Measurements from ENCODE around the gene GRHPR. TPM values are rescaled to one million over a fixed set of nuclear protein-coding genes. Genes with fewer than 3 reads are reported as not detected.

The GRHPR gene
- total and polyA plus RNA-seq, 5 experiments from 2014 or later, result 55.0 to 89.3 (median 71.5) TPM

DNA sequence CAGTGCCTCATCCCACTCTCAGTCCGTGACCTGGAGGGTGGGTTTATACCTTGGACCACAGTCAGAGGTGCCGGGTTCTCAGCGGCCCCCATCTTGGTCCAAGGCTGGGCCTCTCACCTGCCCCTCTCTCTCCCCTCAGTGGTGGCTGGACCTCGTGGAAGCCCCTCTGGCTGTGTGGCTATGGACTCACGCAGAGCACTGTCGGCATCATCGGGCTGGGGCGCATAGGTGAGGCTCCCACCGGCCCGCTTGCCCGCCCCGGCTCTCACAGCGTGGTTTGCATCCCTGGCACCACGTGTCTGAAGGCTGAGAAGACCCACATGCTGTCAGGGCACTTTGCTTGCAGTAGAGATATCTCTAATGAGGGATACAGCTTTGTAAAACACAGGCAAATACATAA, 5.8 kb downstream of the GRHPR start:
- peak overlapping the region in 2 of 10 donors; percentile 19 to 29 for H3K27ac Mint-ChIP-seq
- H3K4me3 Mint-ChIP-seq, result peak overlapping the region in 1 of 10 donors; percentile 14
- POLR2A ChIA-PET, result no interaction called here
- H3K36me3 Mint-ChIP-seq, result peaks cover 0 to 36% (median 0%) of the 10 kb centered on the region in 3 donors
- DNase-seq (no peak), ATAC-seq (no peak)
- peaks cover 2 to 25% (median 14%) of the 10 kb centered on the region in 4 donors for H3K4me1 Mint-ChIP-seq
- H3K27me3 Mint-ChIP-seq, result no peaks in the 10 kb centered on the region
- no peaks in the 10 kb centered on the region for H3K9me3 Mint-ChIP-seq

DNA sequence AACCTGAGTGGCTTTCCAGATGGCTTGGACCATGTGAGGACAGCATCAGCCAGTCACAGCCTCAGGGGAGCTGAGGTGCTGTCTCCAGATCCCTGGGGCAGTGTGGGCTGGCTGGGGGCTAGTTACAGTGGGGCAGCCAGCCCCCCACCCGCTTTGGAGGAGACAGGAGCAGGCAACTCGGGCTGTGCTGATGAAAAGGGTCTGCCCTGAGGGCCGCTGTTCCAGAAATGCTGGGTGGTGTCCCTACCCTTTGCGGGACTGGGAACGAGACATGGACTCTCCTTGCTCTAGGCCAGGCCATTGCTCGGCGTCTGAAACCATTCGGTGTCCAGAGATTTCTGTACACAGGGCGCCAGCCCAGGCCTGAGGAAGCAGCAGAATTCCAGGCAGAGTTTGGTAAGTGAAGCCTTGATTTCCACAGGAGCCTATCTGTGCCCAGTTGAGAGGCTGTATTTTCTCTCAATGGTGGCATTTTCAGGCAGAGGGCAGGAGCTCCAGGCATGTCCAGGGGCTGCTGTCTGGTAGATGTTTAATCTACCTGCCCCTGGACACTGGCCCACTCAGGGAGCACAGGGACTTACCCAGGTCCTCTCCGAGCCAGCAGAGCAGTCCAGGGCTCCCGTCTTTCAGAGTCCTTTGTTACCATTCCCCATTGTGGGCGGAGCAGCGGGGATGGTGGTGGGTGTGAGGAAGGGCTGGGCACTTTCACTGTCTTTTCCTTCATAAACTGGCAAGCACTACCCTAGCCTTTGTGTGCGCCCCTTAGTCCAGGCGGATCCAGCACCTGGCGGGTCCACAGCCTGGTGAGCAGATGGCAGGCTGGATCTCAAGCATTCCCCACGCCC, 7.2 kb downstream of the GRHPR start:
- no peak overlapping the region for H3K4me3 Mint-ChIP-seq
- no peak for DNase-seq
- peaks cover 0 to 17% (median 5%) of the 10 kb centered on the region in 4 donors for H3K4me1 Mint-ChIP-seq
- H3K36me3 Mint-ChIP-seq, result peaks cover 0 to 43% (median 1%) of the 10 kb centered on the region in 3 donors
- H3K27me3 Mint-ChIP-seq, result no peaks in the 10 kb centered on the region
- no peak for ATAC-seq
- POLR2A ChIA-PET, result no interaction called here
- peak overlapping the region in 1 of 10 donors; percentile 48 for H3K27ac Mint-ChIP-seq
- no peaks in the 10 kb centered on the region for H3K9me3 Mint-ChIP-seq

DNA sequence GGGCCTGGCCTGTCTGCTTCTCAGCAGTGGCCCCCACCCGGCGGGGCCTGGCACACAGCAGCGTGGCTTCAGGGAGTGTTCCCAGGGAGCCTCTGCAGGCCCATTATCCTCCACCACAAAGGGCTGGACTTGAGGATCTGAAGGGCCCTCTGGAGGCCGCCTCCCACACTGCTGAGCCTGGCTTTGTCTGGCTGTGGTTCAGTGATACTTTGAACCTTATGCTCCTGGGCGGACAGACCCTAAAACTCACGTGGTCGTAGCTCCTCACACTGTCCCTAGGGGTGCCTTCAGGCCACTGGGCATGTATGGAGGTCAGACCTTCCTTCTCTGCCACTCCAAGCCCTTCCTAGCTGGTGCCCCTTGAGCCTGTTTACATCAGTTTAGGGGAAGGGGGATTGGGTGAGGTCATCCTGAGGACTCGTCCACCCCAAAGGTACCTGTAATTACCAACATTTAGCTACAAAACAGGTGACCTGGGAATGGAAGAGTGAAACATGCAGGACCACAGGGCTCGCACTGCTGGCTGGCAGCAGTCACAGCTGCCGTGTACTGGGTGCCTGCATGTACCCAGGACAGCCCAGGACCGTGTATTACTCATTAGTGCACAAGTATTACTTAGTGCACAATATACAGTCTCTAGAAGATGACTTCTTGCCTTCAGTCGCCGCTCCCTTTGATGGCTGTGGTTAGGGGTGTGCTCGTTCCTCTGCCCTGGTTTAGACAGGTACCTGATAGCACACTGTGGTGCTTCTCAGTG, 8.5 kb downstream of the GRHPR start:
- peaks cover 0 to 17% (median 2%) of the 10 kb centered on the region in 4 donors for H3K4me1 Mint-ChIP-seq
- DNase-seq (no peak), ATAC-seq (no peak)
- H3K27me3 Mint-ChIP-seq, result no peaks in the 10 kb centered on the region
- POLR2A ChIA-PET, result interaction anchor here (1.3 kb wide), 1 partner anchor 34 kb away, joined by 3 read pairs; the partner anchor contains the start of gene ZBTB5
- H3K4me3 Mint-ChIP-seq, result no peak overlapping the region
- H3K36me3 Mint-ChIP-seq, result peaks cover 0 to 48% (median 2%) of the 10 kb centered on the region in 3 donors
- peak overlapping the region in 4 of 10 donors; percentile 12 to 89 (median 26) for H3K27ac Mint-ChIP-seq
- H3K9me3 Mint-ChIP-seq, result no peaks in the 10 kb centered on the region

DNA sequence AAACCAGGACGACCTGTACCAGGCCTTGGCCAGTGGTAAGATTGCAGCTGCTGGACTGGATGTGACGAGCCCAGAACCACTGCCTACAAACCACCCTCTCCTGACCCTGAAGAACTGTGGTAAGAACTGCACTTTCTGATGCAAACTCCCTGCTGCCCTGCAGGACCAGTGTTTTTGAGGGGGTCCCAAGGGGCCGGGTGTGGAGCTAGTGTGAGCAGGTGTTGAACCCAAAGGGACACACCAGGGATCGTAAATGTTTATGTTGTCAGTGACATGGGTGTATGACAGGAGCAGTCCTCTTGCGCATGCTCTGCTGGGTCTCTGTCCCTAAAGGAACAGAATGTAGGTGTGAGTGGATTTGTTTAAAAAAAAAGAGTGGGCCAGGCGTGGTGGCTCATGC, 9.5 kb downstream of the GRHPR start:
- ATAC-seq, result no peak
- DNase-seq, result no peak
- Mint-ChIP-seq H3K27ac (peak overlapping the region in 1 of 10 donors; percentile 66), H3K4me3 (no peak overlapping the region), H3K36me3 (peaks cover 0 to 48% (median 4%) of the 10 kb centered on the region in 3 donors), H3K27me3 (no peaks in the 10 kb centered on the region), H3K4me1 (peaks cover 0 to 17% (median 2%) of the 10 kb centered on the region in 4 donors), H3K9me3 (no peaks in the 10 kb centered on the region)
- POLR2A ChIA-PET, result interaction anchor here (1.3 kb wide), 1 partner anchor 33 kb away, joined by 3 read pairs; the partner anchor contains the start of gene ZBTB5

DNA sequence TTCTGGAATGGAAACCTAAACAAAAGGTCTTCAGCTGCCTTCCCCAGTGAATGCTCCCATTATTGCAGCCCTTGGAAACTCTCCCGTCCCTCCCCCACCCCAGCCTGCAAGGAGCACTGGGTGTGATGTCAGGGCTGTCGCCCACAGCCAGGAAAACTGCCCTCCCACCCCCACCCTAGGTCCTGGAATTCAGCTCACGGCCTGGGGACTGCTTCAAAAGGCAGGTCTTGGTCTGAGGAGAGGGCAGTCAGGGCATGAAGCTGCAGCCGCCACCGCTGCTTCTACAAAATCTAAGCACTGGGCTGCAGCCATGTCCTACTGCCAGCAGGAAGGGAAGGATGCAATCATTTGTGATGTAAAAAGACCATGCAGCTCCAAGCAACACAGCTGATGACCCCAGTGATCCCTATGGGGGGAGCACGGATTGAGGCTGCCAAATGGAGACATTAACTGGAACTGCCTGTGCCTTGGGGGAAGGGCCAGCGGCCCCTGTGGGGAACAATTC, 11.4 kb downstream of the GRHPR start:
- no peaks in the 10 kb centered on the region for H3K27me3 Mint-ChIP-seq
- peak overlapping the region in 3 of 10 donors; percentile 24 to 78 (median 49) for H3K27ac Mint-ChIP-seq
- H3K4me1 Mint-ChIP-seq, result peaks cover 0 to 17% (median 4%) of the 10 kb centered on the region in 4 donors
- H3K36me3 Mint-ChIP-seq, result peaks cover 0 to 48% (median 9%) of the 10 kb centered on the region in 3 donors
- ATAC-seq, result no peak
- no peaks in the 10 kb centered on the region for H3K9me3 Mint-ChIP-seq
- POLR2A ChIA-PET, result no interaction called here
- DNase-seq, result no peak
- H3K4me3 Mint-ChIP-seq, result no peak overlapping the region

DNA sequence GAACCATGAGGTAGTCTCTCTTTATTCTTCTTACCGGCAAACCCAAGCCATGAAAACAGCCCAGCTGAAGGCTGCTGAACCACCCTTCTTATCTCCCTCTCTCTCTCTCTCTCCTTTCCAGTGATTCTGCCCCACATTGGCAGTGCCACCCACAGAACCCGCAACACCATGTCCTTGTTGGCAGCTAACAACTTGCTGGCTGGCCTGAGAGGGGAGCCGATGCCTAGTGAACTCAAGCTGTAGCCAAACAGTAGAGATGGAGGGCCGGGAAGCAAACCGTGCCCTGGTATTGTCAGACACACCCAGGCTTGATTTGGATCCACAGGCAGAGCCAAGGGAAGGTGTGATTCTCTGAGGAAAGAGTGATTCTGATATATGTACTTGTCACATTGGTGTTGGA, 14.0 kb downstream of the GRHPR start:
- peaks cover 0 to 14% (median 6%) of the 10 kb centered on the region in 4 donors for H3K4me1 Mint-ChIP-seq

DNA sequence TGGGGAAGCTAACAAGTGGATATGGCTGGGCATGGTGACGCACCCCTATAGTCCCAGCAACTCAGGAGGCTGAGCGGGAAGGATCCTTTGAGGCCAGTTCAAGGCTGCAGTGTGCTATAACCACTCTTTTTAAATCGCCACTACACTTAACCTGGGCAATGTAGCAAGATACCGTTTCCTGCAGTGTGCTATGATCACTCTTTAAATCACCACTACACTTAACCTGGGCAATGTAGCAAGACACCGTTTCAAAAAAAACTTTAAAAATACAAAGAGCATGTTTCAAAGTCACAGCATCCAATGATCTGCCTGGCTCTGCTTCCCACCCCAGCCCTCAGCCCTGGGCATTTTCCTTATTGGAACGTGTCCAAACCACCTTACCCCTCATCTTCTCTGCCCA, 14.5 kb downstream of the GRHPR start:
- peak overlapping the region in 2 of 10 donors; percentile 19 to 21 for H3K27ac Mint-ChIP-seq
- no peak for DNase-seq
- no peaks in the 10 kb centered on the region for H3K27me3 Mint-ChIP-seq
- H3K9me3 Mint-ChIP-seq, result no peaks in the 10 kb centered on the region
- H3K4me1 Mint-ChIP-seq, result peaks cover 0 to 10% (median 6%) of the 10 kb centered on the region in 4 donors
- POLR2A ChIA-PET, result interaction anchor here (0.6 kb wide), 1 partner anchor 11 kb away, joined by 3 read pairs; no protein-coding TSS in a partner anchor
- H3K36me3 Mint-ChIP-seq, result peaks cover 0 to 75% (median 16%) of the 10 kb centered on the region in 3 donors
- no peak overlapping the region for H3K4me3 Mint-ChIP-seq
- no peak for ATAC-seq

More for the DNA sequence above, 14.0 kb downstream of the GRHPR start:
- H3K4me3 Mint-ChIP-seq, result no peak overlapping the region
- DNase-seq (no peak), ATAC-seq (no peak)
- POLR2A ChIA-PET, result interaction anchor here (0.6 kb wide), 1 partner anchor 10 kb away, joined by 3 read pairs; no protein-coding TSS in a partner anchor
- peaks cover 0 to 70% (median 11%) of the 10 kb centered on the region in 3 donors for H3K36me3 Mint-ChIP-seq
- no peaks in the 10 kb centered on the region for H3K9me3 Mint-ChIP-seq
- peak overlapping the region in 3 of 10 donors; percentile 19 to 39 (median 27) for H3K27ac Mint-ChIP-seq
- no peaks in the 10 kb centered on the region for H3K27me3 Mint-ChIP-seq

DNA sequence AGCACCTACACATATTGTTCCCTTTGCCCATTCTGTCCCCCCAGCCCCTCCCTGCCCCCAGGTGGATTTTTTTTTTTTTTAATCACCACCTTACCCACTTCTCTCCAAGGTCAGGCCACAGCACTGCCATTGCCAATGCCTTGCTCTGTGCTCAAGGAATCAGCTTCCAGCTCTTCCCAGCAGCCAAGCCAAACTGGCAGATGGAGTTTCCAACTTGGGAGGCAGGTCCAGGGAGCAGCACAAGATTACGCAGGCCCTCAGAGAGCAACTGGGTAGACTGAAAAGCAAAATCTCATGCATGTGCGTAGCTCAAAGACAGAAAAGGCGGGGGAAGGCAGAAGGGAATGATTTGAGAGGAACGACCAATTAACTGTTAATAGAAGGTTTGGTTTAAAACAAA, 15.1 kb downstream of the GRHPR start:
- POLR2A ChIA-PET, result no interaction called here
- H3K27ac Mint-ChIP-seq, result no peak overlapping the region
- peaks cover 0 to 81% (median 17%) of the 10 kb centered on the region in 3 donors for H3K36me3 Mint-ChIP-seq

DNA sequence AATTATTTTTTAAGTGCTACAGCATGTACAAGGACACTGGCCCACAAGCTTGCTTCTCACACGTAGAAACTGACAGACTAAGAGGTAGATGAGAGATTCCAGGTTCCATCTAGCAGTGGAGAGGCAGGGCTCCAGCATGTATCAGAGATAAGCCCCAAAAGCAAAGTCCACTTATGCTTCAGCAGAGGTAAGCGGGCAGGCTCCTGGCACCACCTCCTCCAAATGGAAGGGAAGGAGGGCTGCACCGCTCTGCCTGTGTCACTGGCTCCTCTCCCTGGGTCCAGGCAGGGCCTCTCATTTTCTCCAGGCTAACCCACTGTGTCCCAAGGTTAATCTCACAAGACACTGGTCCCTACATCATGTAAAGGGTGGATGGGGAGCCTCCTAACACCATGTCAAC, 15.9 kb downstream of the GRHPR start:
- no peak overlapping the region for H3K4me3 Mint-ChIP-seq
- DNase-seq (no peak), ATAC-seq (no peak)
- POLR2A ChIA-PET, result no interaction called here
- peaks cover 0 to 76% (median 17%) of the 10 kb centered on the region in 3 donors for H3K36me3 Mint-ChIP-seq
- peaks cover 0 to 7% (median 3%) of the 10 kb centered on the region in 4 donors for H3K4me1 Mint-ChIP-seq
- H3K27ac Mint-ChIP-seq, result peak overlapping the region in 3 of 10 donors; percentile 24 to 60 (median 29)
- H3K9me3 Mint-ChIP-seq, result no peaks in the 10 kb centered on the region
- no peaks in the 10 kb centered on the region for H3K27me3 Mint-ChIP-seq

More for the DNA sequence above, 15.1 kb downstream of the GRHPR start:
- Mint-ChIP-seq H3K4me3 (no peak overlapping the region), H3K4me1 (peaks cover 0 to 9% (median 6%) of the 10 kb centered on the region in 4 donors), H3K9me3 (no peaks in the 10 kb centered on the region), H3K27me3 (no peaks in the 10 kb centered on the region)
- no peak for DNase-seq
- ATAC-seq, result no peak

DNA sequence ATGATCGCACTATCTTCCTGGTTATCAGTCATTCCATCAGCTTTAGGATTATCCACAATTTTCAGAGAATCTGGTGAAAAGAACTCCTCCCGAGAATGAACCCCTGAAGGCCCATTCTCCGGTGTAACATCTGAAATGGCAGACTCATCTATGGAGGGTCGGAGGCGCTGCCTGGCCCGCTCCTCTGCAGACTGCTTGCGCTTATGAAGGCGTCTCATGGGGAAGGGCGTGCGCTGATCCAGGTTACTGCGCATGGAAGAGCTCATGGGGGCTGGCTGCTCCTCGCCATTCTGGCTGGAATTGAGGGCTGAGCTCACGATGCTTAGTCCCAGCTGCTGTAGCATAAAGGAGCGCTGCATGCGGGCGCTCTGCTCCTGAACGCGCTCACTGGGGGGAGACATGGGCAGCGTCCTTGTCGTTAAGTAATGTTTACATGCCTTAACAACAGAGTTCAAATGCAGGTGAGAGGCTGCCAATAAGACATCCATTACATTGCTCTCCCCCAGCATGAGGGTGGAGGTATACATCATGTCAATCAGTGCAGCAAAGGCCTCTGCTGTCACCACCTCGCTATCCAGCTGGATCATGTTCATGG, 19.4 kb downstream of the GRHPR start:
- H3K4me1 Mint-ChIP-seq, result peaks cover 5 to 19% (median 14%) of the 10 kb centered on the region in 4 donors
- H3K27ac Mint-ChIP-seq, result peak overlapping the region in 2 of 10 donors; percentile 51
- DNase-seq (no peak), ATAC-seq (no peak)
- POLR2A ChIA-PET, result interaction anchor here (1.6 kb wide), 1 partner anchor 24 kb away, joined by 4 read pairs; the partner anchor contains the start of gene ZBTB5
- H3K27me3 Mint-ChIP-seq, result no peaks in the 10 kb centered on the region
- no peaks in the 10 kb centered on the region for H3K9me3 Mint-ChIP-seq
- peaks cover 0 to 67% (median 14%) of the 10 kb centered on the region in 3 donors for H3K36me3 Mint-ChIP-seq
- H3K4me3 Mint-ChIP-seq, result no peak overlapping the region

DNA sequence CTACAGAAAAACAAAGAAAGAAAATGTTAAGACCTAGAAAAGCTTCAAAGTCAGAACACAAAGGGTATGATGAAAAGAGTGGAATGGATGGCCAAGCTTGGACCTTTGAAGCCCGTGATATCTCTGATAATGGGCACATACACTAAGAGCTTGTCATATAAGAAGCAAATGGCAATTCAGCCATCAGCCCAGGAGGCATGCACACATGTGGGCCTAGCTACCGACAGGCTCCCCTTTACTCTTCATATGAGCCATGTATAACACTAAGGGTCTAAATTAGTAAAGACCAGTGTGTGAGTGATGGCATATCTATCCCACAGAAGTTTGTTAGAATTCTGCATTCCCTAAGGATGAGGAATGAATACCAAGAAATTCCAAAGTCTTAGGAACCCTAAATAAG, 20.1 kb downstream of the GRHPR start:
- Mint-ChIP-seq H3K36me3 (peaks cover 0 to 62% (median 13%) of the 10 kb centered on the region in 3 donors), H3K27me3 (no peaks in the 10 kb centered on the region), H3K4me1 (peaks cover 9 to 23% (median 16%) of the 10 kb centered on the region in 4 donors), H3K4me3 (no peak overlapping the region), H3K27ac (peak overlapping the region in 4 of 10 donors; percentile 21 to 77 (median 36)), H3K9me3 (no peaks in the 10 kb centered on the region)
- DNase-seq (no peak), ATAC-seq (no peak)
- POLR2A ChIA-PET, result interaction anchor here (0.6 kb wide), 1 partner anchor 231 kb away, joined by 5 read pairs; no protein-coding TSS in a partner anchor

DNA sequence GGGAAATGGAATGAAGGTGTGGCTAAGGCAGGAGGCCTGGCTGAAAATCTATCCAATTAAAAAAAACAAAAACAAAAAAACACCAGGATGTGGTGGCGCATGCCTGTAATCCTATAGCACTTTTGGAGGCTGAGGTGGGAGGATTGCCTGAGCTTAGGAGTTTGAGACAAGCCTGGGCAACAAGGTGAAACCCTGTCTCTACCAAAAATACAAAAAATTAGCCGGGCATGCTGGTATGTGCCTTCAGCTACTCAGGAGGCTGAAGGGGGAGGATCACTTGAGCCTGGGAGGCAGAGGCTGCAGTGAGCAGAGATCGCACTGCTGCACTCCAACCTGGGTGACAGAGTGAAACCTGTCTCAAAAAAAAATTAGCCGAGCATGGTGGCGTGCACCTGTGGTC, 21.1 kb downstream of the GRHPR start:
- no peak for DNase-seq
- H3K4me3 Mint-ChIP-seq, result no peak overlapping the region
- no peaks in the 10 kb centered on the region for H3K27me3 Mint-ChIP-seq
- peaks cover 0 to 54% (median 8%) of the 10 kb centered on the region in 3 donors for H3K36me3 Mint-ChIP-seq
- POLR2A ChIA-PET, result no interaction called here
- no peak for ATAC-seq
- H3K9me3 Mint-ChIP-seq, result no peaks in the 10 kb centered on the region
- H3K4me1 Mint-ChIP-seq, result peaks cover 11 to 29% (median 15%) of the 10 kb centered on the region in 4 donors
- H3K27ac Mint-ChIP-seq, result peak overlapping the region in 3 of 10 donors; percentile 17 to 77 (median 57)
